ENCODE data around the gene UBA52.

The UBA52 gene

DNA sequence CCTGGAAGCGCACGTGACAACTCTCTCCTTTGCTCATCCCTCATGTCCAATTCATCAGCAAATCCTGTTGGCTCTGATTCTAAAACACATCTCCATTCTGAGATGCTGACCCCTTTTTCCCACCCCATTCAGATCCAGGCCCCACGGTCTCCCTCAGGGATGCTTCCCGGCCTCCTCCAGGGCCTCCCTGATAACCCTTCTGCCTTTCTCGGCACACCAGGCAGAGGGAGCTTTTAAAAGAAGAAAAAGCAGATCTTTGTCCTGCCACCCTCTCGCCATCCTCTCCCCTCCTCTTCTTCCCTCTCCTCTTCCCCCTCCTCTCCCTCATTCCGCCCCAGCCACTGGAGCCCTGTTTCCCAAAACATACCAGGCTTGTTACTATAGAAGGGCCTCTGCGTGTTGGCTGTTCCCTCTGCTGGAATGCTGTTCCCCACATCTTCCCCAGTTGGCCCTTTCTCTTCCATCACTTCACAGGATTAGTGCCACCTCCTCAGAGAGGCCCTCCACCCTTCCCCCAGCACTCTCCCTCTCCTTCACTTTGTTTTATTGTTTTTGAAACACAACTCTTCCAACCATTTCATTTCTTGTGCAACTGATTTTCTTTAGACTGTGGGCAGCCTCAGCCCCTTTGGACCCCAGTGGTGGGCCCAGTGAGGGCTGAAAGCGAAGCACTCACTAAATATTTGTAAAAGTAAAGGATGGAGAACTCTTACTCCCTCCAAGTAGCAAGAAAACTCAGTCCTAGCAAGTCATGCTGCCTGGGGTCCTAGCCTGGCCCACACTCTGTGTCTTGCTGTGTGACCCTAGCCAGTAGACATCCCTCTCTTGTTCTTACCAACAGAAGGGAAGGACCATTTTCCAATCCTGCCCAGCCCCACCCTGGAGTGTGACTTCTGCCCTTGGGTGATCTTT lies 37.4 kb downstream of the UBA52 start:
- DNase-seq (ENCODE audit: low read depth): no peak

GRCh38 chr19:18609717-18610051 lies 38.0 kb downstream of the UBA52 start:
- DNase-seq (ENCODE audit: low read depth): no peak

DNA sequence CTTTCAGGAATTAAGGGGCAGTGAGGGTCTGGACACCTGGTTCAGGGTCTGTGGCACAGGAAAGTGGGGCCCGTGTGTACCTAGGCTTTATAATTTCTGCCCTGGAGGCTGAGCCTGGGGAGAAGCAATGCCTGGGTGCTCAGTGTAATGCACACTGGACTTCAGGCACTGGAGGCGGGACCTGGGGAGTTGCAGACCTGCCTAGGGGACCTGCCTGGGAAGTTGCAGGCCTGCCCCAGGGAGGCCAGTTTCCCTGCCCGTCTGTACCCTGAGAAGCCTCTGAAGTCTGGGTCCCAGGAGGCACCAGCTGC lies 38.5 kb downstream of the UBA52 start:
- DNase-seq (ENCODE audit: low read depth): no peak

- no peak for DNase-seq (ENCODE audit: low read depth)
Measured at GRCh38 chr19:18610556-18611326, 39.1 kb downstream of the UBA52 start.

DNA sequence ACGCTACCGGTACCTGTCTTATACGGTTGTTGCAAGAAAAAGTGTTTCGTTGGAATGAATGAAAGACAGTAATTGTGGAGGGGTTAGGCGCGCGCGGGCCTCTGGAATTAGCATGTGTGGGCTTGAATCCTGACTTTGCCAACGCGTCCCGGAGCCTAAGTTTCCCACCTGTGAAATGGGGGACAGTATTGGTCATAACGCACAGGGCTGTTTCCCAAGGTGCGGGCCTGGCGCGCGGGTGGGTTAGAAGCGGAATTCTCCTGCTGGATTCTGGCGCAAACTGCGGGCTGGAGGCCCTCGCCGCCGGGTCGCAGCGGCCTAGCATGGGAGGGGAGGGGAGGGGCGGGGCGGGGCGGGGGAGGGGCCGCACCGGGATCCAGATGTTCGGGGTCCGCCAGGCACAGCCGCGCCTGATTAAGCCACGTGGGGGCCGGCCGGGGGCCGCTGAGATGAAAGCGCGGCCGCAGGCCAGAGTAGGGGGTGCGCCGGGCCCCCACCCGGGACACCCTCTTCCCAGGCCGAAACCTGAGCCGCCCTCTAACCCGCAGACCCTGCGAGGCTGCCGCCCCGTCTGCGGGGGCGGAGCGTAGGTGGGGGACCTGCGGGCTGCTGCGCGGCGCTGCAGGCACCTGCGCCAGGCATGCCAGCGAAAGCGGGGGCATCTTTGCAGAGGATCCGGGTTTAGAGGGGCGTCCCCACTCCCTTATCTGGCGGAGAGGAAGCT lies 39.8 kb downstream of the UBA52 start:
- no peak for DNase-seq (ENCODE audit: low read depth)

- no peak for DNase-seq (ENCODE audit: low read depth)
Measured at GRCh38 chr19:18612051-18612771, 40.6 kb downstream of the UBA52 start.

- DNase-seq (ENCODE audit: low read depth): no peak
Measured at GRCh38 chr19:18612772-18613588, 41.3 kb downstream of the UBA52 start, which contains the start of gene TMEM59L. TMEM59L (plus strand) TSS chr19:18612870; CDS start chr19:18612959, 89 bp downstream.

- no peak for DNase-seq (ENCODE audit: low read depth)
Measured at GRCh38 chr19:18613589-18614234, 42.1 kb downstream of the UBA52 start.

- DNase-seq (ENCODE audit: low read depth): no peak
Measured at GRCh38 chr19:18616023-18616422, 44.4 kb downstream of the UBA52 start.

DNA sequence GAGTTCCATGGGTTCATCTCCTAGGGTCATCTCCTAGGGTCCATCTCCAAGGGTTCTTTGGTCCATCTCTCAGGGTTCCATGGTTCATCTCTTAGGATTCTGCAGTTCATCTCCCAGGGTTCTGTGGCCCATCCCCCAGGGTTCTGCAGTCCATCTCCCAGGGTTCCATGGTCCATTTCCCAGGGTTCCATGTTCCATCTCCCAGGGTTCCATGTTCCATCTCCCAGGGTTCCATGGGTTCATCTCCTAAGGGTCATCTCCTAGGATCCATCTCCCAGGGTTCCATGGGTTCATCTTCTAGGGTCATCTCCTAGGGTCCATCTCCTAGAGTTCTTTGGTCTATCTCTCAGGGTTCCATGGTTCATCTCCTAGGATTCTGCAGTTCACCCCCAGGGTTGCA lies 45.9 kb downstream of the UBA52 start:
- DNase-seq (ENCODE audit: low read depth): no peak

DNA sequence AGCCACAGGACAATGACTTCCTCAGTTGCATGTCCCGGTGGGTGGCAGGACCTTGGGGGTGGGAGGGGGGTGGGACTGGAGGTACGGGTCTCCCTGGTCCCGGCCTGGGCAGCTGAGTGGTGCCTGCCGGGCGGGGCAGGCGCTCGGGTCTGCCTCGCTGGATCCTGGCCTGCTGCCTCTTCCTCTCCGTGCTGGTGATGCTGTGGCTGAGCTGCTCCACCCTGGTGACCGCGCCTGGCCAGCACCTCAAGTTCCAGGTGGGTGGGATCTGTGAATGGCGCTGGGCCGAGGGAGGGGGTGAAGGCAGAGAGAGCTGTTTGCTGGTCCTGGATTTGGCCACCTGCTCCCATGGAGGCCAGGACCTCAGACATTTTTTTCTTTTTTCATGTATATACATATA lies 46.6 kb downstream of the UBA52 start:
- DNase-seq (ENCODE audit: low read depth): no peak

DNA sequence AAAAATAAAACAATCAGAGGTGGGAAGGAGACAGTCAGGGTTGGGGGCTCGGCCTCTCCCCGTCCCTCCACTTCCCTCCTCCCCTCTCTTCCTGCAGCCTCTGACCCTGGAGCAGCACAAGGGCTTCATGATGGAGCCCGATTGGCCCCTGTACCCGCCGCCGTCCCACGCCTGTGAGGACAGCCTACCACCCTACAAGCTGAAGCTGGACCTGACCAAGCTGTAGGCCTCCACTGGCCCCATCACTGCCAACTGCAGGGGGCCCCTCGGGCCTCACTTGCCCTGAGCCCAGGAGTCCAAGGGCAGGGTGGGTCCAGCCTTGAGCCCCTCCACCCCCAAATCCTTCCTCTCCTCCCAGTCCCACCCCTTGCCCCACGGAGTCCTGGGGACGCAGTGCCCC lies 48.7 kb downstream of the UBA52 start:
- DNase-seq (ENCODE audit: low read depth): no peak

DNA sequence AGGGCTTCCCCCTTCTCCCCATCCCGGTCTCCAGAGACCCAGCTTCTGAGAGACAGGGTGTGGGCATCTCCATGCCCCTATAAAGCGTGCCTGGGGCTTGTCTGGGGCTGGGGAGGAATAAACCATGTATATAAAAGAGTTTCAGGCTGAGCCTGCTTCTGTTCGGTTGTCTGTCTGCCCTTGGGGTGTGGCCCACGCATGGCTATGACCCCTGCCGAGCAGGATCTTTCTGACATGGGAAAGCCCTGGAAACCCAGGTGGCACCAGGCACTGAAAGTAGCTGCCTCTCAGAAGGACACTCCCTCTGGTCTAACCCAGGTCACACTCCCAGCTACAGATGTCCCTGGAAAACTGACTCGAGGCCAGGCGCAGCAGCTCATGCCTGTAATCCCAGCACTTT lies 49.2 kb downstream of the UBA52 start:
- no peak for DNase-seq (ENCODE audit: low read depth)

GRCh38 chr19:18626906-18627305 lies 55.2 kb downstream of the UBA52 start:
- DNase-seq (ENCODE audit: low read depth): no peak

Data from activated gamma-delta T cell treated with anti-CD3 and anti-CD28 coated beads, Interleukin-2, amount 50 U/mL, for 16 hours (primary cell).